GM12891 (cell line): ENCODE results near the gene FPGS.

ENCODE experiments used
- DNase-seq: peaks from one replicate; pipeline ENCODE4 v3.0.0; 2011; ENCODE audit warnings: low spot score; ENCODE audit not compliant: insufficient read length
- FAIRE-seq: peaks from 2 replicates; lab custom pipeline; 2011; peaks lifted over from hg19 to GRCh38; lab: Jason Lieb, UNC
- PAX5 ChIP-seq: IDR thresholded peaks from 2 replicates; pipeline ENCODE4 v1.6.1; 2011; ENCODE audit warnings: low read length, moderate library complexity, mild to moderate bottlenecking; ENCODE audit not compliant: insufficient read depth, severe bottlenecking
- POLR2A ChIP-seq: IDR thresholded peaks from 2 replicates; pipeline ENCODE4 v1.6.1; 2011; ENCODE audit warnings: low read depth, low read length, control low read depth
- POLR2AphosphoS5 ChIP-seq: IDR thresholded peaks from 2 replicates; pipeline ENCODE4 v1.6.1; 2011; ENCODE audit warnings: low read depth, low read length, control low read depth
- POU2F2 ChIP-seq: IDR thresholded peaks from 2 replicates; pipeline ENCODE4 v1.6.1; 2011; ENCODE audit warnings: low read depth, mild to moderate bottlenecking, control low read depth, low read length, moderate library complexity
- SPI1 ChIP-seq: IDR thresholded peaks from 2 replicates; pipeline ENCODE4 v1.6.1; 2011; ENCODE audit warnings: low read depth, low read length, control low read depth
- TAF1 ChIP-seq: IDR thresholded peaks from 2 replicates; pipeline ENCODE4 v1.6.1; 2011; ENCODE audit warnings: low read depth, low read length, control low read depth

FPGS gene

GRCh38 chr9:127796852-127797370 is 5.8 kb upstream of the FPGS start:
- no peak for DNase-seq
- FAIRE-seq: no peak
- TF ChIP-seq TAF1 (no peak), POLR2A (no peak), POU2F2 (no peak), POLR2AphosphoS5 (no peak), SPI1 (no peak), PAX5 (no peak)

DNA sequence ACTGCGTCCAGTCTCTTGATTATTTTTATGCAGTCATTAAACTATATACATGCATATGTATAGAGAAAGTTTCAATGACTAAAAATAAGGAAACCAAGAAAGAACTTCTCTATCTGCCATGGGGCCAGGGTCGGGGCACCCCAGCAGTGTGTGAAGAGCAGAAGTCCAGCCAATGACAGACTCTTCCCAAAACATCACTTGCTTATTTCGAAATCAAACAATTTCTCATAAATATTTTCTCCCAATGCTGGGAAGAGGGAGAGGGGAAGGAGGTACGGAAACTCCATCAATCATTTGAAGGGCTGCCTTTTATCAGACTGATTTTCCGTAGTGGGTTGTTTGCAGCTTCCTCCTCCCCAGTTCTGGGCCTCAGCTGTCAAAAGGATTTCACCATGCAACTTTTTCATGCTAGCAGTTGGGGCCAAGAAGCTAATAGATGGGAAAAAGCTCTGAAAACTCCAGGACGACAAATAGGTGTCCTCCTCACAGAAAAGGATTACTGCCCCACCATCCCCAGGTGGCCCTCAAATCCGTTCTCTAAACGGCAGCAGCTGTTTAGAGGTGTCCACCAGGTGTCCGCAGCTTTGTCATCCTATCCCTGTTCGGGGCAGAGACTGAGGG is 617 bp upstream of the FPGS start:
- FAIRE-seq: no peak
- DNase-seq: no peak
- no peak for TF ChIP-seq SPI1
- no peak for TF ChIP-seq PAX5
- no peak for TF ChIP-seq POU2F2
- TF ChIP-seq POLR2A: no peak
- TF ChIP-seq TAF1: no peak
- TF ChIP-seq POLR2AphosphoS5: no peak

DNA sequence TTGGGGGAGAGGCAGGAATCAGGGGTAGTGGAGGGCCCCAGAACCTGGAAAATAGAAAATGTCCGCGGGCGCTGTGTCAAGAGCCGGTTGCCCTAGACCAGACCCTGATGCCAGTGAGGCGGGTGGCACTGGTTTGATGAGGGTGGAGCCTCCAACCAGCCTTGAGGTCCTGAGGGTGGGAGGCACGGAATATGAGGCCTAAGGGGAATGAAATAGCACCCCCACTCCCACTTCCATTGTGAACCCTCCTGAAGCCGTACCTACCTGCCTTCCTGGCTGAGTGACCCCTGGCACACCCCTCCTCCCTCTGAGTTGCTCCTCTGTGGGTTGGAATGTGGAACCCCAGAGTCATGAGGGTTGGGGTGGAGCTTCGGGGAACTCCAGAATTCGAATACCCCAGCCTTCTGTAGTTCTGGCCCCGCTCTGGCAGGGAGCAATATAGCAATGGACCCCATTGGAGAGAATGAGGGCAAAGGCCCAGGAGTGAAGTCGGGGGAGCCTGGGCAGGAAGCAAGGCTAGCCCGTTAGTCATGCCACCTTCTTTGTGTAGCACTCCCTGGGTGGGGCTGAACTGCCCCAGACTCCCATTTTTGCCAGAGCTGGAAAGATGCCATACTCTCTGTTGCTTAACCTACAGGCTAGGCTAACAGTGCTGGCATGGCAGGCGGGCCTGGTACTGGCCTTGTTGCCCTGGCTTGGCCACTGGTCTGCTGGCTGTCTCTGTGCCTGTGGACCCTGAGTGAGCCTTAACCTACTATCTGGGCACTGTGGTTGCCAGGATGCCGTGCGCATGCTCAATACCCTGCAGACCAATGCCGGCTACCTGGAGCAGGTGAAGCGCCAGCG is 1.0 kb downstream of the FPGS start:
- TF ChIP-seq SPI1: no peak
- peak; percentile 44; the same call in 1 of the 2 replicates for TF ChIP-seq POLR2A
- no peak for TF ChIP-seq PAX5
- no peak for TF ChIP-seq POU2F2
- FAIRE-seq: peak; percentile 72
- DNase-seq: no peak

- TF ChIP-seq POLR2A (no peak), POLR2AphosphoS5 (no peak), PAX5 (no peak)
- FAIRE-seq (no peak), DNase-seq (no peak)
Observed at GRCh38 chr9:127805620-127806019, 2.9 kb downstream of the FPGS start.

DNA sequence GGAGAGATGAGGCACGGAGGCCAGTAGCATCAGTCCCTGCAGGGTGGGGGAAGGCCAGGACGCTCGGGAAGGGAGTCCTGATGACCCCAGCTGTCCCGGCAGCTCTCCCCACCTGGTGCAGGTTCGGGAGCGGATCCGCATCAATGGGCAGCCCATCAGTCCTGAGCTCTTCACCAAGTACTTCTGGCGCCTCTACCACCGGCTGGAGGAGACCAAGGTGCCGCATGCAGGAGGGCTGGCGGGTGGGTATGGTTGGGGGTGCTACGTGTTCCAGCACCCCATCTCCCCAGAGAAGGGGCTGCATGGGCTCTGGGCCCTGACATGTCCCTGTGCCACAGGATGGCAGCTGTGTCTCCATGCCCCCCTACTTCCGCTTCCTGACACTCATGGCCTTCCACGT is 4.2 kb downstream of the FPGS start:
- FAIRE-seq: no peak
- TF ChIP-seq POLR2AphosphoS5 (no peak), PAX5 (no peak), POLR2A (0 out of 2 replicates have a peak, but pooled peaks have one; percentile 5)
- no peak for DNase-seq

DNA sequence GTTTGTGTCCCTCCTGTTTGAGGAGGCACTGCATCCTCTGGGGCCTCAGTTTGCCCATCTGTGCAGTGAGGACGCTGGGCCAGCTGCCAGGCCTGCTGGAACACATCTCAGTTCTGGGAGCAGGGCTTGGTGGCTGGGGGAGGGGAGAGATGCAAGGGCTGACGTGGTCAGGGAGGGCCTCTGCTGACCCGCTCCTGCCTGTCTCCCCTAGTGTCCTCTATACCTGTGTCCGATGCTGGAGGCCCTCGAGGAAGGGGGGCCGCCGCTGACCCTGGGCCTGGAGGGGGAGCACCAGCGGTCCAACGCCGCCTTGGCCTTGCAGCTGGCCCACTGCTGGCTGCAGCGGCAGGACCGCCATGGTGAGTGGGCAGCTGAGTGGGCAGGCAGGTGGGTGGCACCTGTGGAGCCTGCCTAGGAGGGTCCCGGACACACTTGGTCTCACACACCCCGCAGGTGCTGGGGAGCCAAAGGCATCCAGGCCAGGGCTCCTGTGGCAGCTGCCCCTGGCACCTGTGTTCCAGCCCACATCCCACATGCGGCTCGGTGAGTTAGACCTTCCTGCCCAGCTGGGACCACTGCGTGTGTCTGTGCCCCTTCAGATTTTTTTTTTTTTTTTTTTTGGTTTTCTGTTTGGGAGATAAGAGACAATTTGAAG is 5.8 kb downstream of the FPGS start:
- TF ChIP-seq POU2F2 (no peak), POLR2AphosphoS5 (no peak), TAF1 (no peak)
- DNase-seq (no peak), FAIRE-seq (no peak)

GRCh38 chr9:127809002-127809539 is 6.4 kb downstream of the FPGS start:
- FAIRE-seq (no peak), DNase-seq (no peak)
- no peak for TF ChIP-seq PAX5
- no peak for TF ChIP-seq POLR2A
- no peak for TF ChIP-seq SPI1
- no peak for TF ChIP-seq TAF1
- no peak for TF ChIP-seq POU2F2
- TF ChIP-seq POLR2AphosphoS5: no peak

DNA sequence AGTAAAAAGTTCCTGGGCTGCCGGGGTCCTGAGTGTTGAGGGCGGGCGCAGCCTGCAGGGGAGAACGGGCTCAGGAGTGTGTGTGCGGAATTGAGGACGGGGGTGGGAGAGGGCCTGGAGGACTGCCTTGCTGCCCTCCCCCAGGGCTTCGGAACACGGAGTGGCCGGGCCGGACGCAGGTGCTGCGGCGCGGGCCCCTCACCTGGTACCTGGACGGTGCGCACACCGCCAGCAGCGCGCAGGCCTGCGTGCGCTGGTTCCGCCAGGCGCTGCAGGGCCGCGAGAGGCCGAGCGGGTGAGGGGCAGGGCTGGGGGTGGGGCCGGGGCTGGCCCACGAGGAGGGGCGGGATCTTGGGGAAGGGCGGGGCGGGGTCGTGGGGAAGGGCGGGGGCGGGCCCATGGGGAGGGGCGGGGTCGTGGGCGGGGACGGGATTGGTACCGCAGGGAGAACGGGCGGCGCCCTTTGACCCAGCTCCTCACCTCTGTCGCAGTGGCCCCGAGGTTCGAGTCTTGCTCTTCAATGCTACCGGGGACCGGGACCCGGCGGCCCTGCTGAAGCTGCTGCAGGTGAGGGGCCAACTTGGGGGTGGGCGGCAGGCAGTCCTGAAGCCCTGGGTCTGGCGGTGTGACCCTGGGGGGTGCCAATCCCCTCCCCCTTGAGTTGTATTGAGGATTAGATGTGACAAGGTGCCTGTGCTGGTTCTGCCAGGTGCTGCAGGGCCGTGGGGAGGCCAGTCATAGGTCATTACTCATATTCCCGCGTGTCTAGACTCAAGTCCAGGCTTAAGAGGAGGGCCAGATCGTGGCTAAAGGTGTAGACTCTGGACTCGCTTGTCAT is 7.1 kb downstream of the FPGS start:
- no peak for DNase-seq

More for the DNA sequence above, 7.1 kb downstream of the FPGS start:
- TF ChIP-seq TAF1 (no peak), SPI1 (no peak), PAX5 (no peak), POU2F2 (no peak), POLR2AphosphoS5 (no peak), POLR2A (no peak)
- no peak for FAIRE-seq
